GM10847 (cell line): Measurements from ENCODE around the gene CD9.

Experiments
- POLR2A ChIP-seq: IDR thresholded peaks from 2 replicates; pipeline ENCODE4 v1.6.1; 2011; ENCODE audit not compliant: insufficient read length; ENCODE audit errors: extremely low read depth

Gene CD9

DNA sequence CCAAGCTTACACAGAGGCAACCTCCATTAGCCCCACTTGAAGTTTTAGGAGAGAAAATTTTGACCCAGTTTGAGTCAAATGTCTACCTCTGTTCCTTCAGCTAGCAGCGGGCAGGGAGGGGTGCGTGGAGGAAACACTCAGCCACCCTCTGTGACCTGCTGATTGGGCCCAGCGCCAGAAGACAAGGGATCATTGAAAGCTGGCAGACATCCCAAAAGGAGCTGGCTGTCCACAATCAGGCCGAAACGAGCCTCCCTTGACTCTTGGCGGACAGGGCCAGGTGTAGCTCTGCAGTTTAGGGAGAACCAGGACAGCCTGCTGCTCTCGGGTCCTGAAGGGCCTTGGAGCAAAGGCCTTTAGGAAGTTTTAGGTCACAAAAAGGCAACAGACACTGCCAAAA is 41.3 kb downstream of the CD9 start:
- no peak for TF ChIP-seq POLR2A

DNA sequence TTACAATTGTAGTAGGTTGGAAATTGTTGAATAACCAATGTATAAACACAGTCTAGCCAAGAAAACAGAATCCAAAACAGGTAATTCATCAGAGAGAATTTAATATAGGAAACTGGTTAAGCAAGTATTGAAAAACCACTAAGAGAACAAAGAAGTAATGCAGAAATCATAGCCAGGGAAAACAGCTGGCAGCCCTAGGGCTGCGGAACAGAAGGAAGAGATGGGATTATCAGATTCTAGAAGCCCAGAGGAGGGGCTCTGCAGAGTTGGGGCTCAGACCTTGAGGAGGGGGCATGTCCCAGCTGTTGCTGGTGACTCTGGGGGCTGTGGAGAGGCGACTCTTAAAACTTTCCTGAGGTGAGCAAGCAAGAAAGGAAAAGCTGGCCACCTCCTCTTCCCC is 49.4 kb downstream of the CD9 start:
- no peak for TF ChIP-seq POLR2A

DNA sequence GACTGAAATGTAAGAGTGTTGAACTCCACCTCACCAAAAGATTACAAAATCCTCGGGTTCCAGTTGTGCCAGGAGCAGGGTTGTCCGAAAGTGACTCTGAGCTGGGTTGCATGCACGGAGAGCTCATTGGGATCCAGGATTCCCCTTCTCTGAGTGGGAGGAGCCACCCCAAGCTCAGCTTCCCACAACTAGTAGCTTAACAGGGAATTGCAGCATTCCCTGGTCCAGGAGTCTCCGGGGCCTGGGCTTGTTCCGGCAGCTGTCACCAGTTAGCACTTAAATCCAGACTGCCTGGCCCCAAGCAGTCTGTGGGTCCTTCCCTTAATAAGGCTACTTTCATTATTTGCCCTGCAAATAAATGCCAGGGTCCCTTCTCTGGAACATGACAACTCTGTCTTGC is 50.1 kb downstream of the CD9 start:
- TF ChIP-seq POLR2A: no peak

GRCh38 chr12:6253278-6253677 is 53.1 kb downstream of the CD9 start:
- TF ChIP-seq POLR2A: no peak

DNA sequence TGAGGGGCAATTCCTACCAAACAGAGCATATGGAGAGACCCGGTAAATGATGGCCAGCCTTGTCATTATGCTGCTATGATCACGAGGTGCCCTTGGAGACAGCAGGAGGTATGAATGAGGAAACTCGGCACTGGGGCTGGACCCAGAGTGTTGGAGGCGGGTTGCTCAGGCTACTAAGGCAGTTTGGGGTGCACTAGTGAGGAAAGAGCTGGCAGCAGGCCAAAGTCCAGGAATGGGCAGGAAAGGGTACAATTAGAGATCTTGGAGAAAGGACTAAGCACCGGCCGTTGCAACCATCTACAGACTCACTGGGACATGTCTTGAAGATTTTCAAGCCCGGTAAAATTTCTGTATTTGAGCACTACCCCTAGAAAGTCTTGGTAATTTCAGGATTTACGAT is 54.3 kb downstream of the CD9 start:
- no peak for TF ChIP-seq POLR2A

DNA sequence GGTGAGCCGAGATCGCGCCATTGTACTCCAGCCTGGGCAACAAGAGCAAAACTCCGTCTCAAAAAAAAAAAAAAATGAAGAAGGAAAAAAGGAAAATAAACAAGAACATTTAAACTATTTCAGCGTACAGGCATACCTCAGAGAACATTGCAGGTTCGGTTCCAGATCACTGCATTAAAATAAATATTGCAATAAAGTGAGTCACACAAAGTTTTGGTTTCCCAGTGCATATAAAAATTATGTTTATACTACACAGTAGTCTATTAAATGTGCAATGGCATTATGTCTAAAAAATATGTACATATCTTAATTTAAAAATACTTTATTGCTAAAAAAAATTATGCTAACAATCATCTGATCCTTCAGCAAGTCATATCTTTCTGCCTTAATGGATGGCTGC is 56.8 kb downstream of the CD9 start:
- TF ChIP-seq POLR2A: no peak

DNA sequence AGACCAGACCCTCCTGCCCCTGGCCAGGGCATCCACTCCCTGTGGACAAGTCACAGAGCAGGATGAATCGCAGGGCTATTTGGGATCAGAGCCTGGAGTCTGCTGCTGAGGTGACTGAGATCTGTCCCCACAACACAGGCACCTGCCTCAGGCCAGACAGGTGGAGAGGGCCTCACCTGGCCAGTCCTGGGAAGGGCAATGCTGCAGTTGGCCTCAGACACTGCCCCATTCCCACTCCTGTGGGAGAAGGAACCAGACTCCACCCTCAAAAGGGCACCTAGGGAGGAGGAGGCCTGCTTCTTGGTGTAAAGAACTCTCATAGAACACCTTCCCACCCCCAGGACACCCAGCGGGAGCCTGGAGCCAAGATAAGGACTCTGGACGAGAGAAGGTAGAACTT is 62.0 kb downstream of the CD9 start:
- TF ChIP-seq POLR2A: no peak

DNA sequence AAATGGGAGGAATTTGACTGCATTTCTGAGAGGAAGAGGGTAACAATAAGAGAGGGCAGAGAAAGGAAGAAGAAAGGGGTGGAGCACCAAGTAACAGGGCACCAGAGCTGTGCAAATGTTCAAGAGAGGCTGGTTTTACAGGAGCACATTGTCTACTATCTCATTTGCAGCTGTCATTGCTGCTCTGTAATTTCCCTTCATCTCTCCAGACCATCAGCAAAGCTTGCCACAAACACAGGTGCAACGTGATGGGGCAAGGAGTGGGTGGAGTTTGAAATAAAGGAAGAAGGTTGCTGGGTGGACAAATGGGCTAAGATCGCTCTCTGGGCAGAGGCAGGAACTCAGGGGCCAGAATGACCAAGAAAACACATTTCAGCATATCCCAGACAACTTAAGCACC is 62.4 kb downstream of the CD9 start:
- no peak for TF ChIP-seq POLR2A

- no peak for TF ChIP-seq POLR2A
Measured at GRCh38 chr12:6263931-6264330, 63.7 kb downstream of the CD9 start.

- TF ChIP-seq POLR2A: no peak
Measured at GRCh38 chr12:6264402-6265037, 64.3 kb downstream of the CD9 start.

- no peak for TF ChIP-seq POLR2A
Measured at GRCh38 chr12:6265038-6265405, 64.8 kb downstream of the CD9 start.

GRCh38 chr12:6266541-6266966 is 66.4 kb downstream of the CD9 start:
- TF ChIP-seq POLR2A: no peak

DNA sequence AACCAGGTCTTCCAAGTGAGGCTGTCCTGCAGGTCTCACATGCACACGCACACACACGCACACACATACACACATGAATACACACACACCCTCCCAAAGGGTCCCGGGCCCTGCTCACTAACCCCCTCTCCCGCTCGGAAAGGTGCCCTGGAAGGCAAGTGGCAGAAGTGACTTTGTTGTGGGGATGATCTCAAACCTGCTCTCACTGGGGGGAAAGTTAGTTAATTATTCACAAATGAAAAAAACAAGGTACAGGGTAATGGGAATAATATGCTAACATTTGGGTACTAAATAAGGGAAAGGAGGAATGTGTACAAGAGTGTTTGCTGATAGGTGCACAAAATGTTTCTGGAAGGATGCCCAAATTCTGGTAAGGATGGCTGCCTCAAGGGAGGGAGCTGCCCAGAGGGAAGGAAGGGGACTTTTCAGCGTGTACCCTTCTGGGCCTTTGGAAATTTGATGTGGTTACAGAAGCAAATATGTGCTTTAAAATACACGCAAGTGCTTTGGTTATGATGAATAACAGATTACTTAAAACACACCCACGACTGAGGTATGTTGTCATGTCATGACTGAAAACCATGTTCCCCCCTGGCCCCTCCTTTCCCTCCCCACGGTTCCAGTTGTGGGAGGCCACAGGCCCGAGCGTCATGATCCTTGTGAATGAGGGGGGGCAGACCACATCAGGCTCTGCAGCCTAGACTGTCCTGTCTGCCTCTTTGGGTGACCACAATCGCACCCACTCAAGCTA is 66.9 kb downstream of the CD9 start:
- TF ChIP-seq POLR2A: no peak

GRCh38 chr12:6268484-6269157 is 68.4 kb downstream of the CD9 start:
- no peak for TF ChIP-seq POLR2A

GRCh38 chr12:6269986-6270385 is 69.8 kb downstream of the CD9 start:
- no peak for TF ChIP-seq POLR2A

DNA sequence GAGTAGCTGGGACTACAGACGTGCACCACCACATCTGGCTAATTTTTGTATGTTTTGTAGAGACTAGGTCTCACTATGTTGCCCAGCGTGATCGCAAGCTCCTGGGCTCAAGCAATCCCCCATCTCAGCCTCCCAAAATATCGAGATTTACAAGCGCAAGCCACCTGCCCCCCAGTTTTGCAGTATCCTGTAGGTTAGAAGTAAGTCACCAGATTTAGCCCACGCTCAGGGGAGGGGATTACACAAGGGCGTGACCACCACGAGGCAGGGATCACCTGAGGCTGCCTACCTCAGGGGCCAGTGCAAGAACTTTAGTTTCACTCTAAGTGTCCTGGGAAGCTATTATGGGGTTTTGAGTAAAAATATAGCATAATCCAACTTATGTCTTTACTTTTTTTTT is 71.1 kb downstream of the CD9 start:
- no peak for TF ChIP-seq POLR2A
